Breast epithelium (tissue), 4 donors: ENCODE measurements around the gene BORCS8. TPM values are rescaled to one million over a fixed set of nuclear protein-coding genes. Genes with fewer than 3 reads are reported as not detected.

ENCODE experiments used
- DNase-seq, 2 donors: peaks; one replicate each; pipeline ENCODE4 v3.0.0-alpha.2; 2019; ENCODE audit warnings: low spot score in 2 of 2
- H3K27ac ChIP-seq, 2 donors: fragments of 200-600 bp; sonication (generic) in 1 of 2; one replicate each; pipeline ENCODE4 v1.5.1; 2016 to 2019; ENCODE audit warnings: mild to moderate bottlenecking in 1 of 2
- H3K27me3 ChIP-seq, 2 donors: fragments of 200-600 bp; sonication (generic) in 1 of 2; one replicate each; pipeline versions ENCODE4 v1.5.1 to v1.6.0; 2017 to 2019; ENCODE audit warnings: control low read depth in 1 of 2, mild to moderate bottlenecking in 1 of 2
- H3K36me3 ChIP-seq: fragments of 200-600 bp; one replicate; pipeline ENCODE4 v1.5.1; 2019
- H3K4me1 ChIP-seq, 2 donors: fragments of 200-600 bp; sonication (generic); one replicate each; pipeline ENCODE4 v1.5.1; 2016 to 2019; ENCODE audit warnings: control low read depth in 1 of 2
- H3K4me3 ChIP-seq, 3 donors: fragments of 200-600 bp; sonication (generic); 1 replicate in 2 of 3; 2 replicates in 1 of 3; pipeline ENCODE4 v1.5.1; 2016 to 2019; ENCODE audit warnings: mild to moderate bottlenecking in 3 of 3, moderate library complexity in 2 of 3
- H3K9me3 ChIP-seq, 2 donors: fragments of 200-600 bp; sonication (generic) in 1 of 2; one replicate each; pipeline ENCODE4 v1.5.1; 2016 to 2019; ENCODE audit warnings: control low read depth in 1 of 2
- CTCF ChIP-seq, 3 donors: fragments of 450-650 bp; IDR thresholded peaks; one replicate each; pipeline ENCODE4 v1.5.1; 2016 to 2017; ENCODE audit warnings: antibody characterized with exemption in 3 of 3, mild to moderate bottlenecking in 3 of 3, moderate library complexity in 3 of 3
- POLR2A ChIP-seq: fragments of 450-650 bp; IDR thresholded peaks from one replicate; pipeline ENCODE4 v1.6.1; 2016; ENCODE audit warnings: antibody characterized with exemption, mild to moderate bottlenecking, moderate library complexity
- POLR2AphosphoS5 ChIP-seq, 3 donors: sonication (generic); formaldehyde crosslinking; IDR thresholded peaks; one replicate each; pipeline ENCODE4 v1.6.1; 2017; ENCODE audit warnings: antibody characterized with exemption in 3 of 3
- intact Hi-C: fragments of 100-400 bp; cut with DNase I; formaldehyde crosslinking; loops from one replicate; pipeline ENCODE4 v1.15.1; 2023; ENCODE audit warnings: low total_unique reads
- total RNA-seq, 3 donors: library from RNA; depleted of rRNA; stranded (reverse); fragments of >200 nt; gene quantifications; one replicate each; pipeline ENCODE4 v1.1.0, GENCODE V29; 2016

BORCS8 gene
- total RNA-seq, 3 donors from 2014 or later = 15.2 to 18.0 (median 16.7) TPM

GRCh38 chr19:19226663-19227062 is 34.7 kb upstream of the BORCS8 start:
- no peak overlapping the region for H3K27ac ChIP-seq
- H3K4me3 ChIP-seq = no peak overlapping the region
- peaks cover 3 to 50% of the 10 kb centered on the region in 2 donors for H3K27me3 ChIP-seq
- intact Hi-C loops = no loop called here
- TF ChIP-seq POLR2A = no peak
- TF ChIP-seq CTCF (IDR thresholded peaks at IDR 0.05) = no peak
- no peak for TF ChIP-seq POLR2AphosphoS5 (IDR thresholded peaks at IDR 0.05)
- H3K36me3 ChIP-seq = no peaks in the 10 kb centered on the region
- H3K9me3 ChIP-seq = no peaks in the 10 kb centered on the region
- no peaks in the 10 kb centered on the region for H3K4me1 ChIP-seq
- DNase-seq = no peak

GRCh38 chr19:19226204-19226603 is 34.3 kb upstream of the BORCS8 start:
- Histone ChIP-seq H3K36me3 (no peaks in the 10 kb centered on the region), H3K4me3 (no peak overlapping the region), H3K9me3 (no peaks in the 10 kb centered on the region), H3K4me1 (no peaks in the 10 kb centered on the region), H3K27ac (no peak overlapping the region), H3K27me3 (peaks cover 3 to 50% of the 10 kb centered on the region in 2 donors)
- no peak for TF ChIP-seq POLR2A
- no peak for TF ChIP-seq CTCF (IDR thresholded peaks at IDR 0.05)
- no peak for TF ChIP-seq POLR2AphosphoS5 (IDR thresholded peaks at IDR 0.05)
- DNase-seq = no peak
- intact Hi-C loops = no loop called here

GRCh38 chr19:19224852-19225494 is 33.0 kb upstream of the BORCS8 start:
- intact Hi-C loops = no loop called here
- peaks cover 3 to 50% of the 10 kb centered on the region in 2 donors for H3K27me3 ChIP-seq
- DNase-seq = peak; percentile 22 to 53
- H3K4me1 ChIP-seq = no peaks in the 10 kb centered on the region
- H3K27ac ChIP-seq = no peak overlapping the region
- no peaks in the 10 kb centered on the region for H3K36me3 ChIP-seq
- H3K4me3 ChIP-seq = peak overlapping the region; percentile 22 to 63 (median 44)
- TF ChIP-seq POLR2A (no peak), CTCF (IDR thresholded peaks at IDR 0.05) (peak in 2 of 3 donors; percentile 22 to 25)
- no peaks in the 10 kb centered on the region for H3K9me3 ChIP-seq

- Histone ChIP-seq H3K4me1 (no peaks in the 10 kb centered on the region), H3K36me3 (no peaks in the 10 kb centered on the region), H3K9me3 (no peaks in the 10 kb centered on the region), H3K27me3 (peaks cover 3 to 50% of the 10 kb centered on the region in 2 donors), H3K27ac (no peak overlapping the region), H3K4me3 (peak overlapping the region in 2 of 3 donors; percentile 44 to 63)
- no peak for DNase-seq
- TF ChIP-seq POLR2A = no peak
- no peak for TF ChIP-seq CTCF (IDR thresholded peaks at IDR 0.05)
- TF ChIP-seq POLR2AphosphoS5 (IDR thresholded peaks at IDR 0.05) = no peak
- intact Hi-C loops = no loop called here
Observed at GRCh38 chr19:19224150-19224851, 32.3 kb upstream of the BORCS8 start.

- H3K27me3 ChIP-seq = peaks cover 3 to 50% of the 10 kb centered on the region in 2 donors
Observed at GRCh38 chr19:19223636-19224035, 31.7 kb upstream of the BORCS8 start.

More at GRCh38 chr19:19223636-19224035, 31.7 kb upstream of the BORCS8 start:
- H3K4me1 ChIP-seq = no peaks in the 10 kb centered on the region
- H3K4me3 ChIP-seq = no peak overlapping the region
- intact Hi-C loops = no loop called here
- no peak overlapping the region for H3K27ac ChIP-seq
- no peak for DNase-seq
- TF ChIP-seq POLR2A (no peak), CTCF (IDR thresholded peaks at IDR 0.05) (no peak), POLR2AphosphoS5 (IDR thresholded peaks at IDR 0.05) (no peak)
- H3K36me3 ChIP-seq = no peaks in the 10 kb centered on the region
- no peaks in the 10 kb centered on the region for H3K9me3 ChIP-seq
